Adipocyte (in vitro differentiated cells): ENCODE results near the gene CST3.
A peak's percentile ranks its signal among the peaks of the same experiment; 100 is the strongest.

Experiments used
- DNase-seq: peaks from one replicate; pipeline ENCODE4 v3.0.0-alpha.2; 2015; ENCODE audit warnings: low read depth
- H3K27me3 ChIP-seq: replicated peaks from 2 replicates; pipeline ENCODE4 v1.7.0; 2013; ENCODE audit warnings: mild to moderate bottlenecking, low read length, moderate library complexity; ENCODE audit not compliant: control insufficient read depth, insufficient read depth
- H3K36me3 ChIP-seq: 2 replicates; pipeline ENCODE4 v1.7.0; 2013; ENCODE audit warnings: low read length, mild to moderate bottlenecking, moderate library complexity; ENCODE audit not compliant: control insufficient read depth, insufficient read depth, severe bottlenecking
- H3K4me1 ChIP-seq: 2 replicates; pipeline ENCODE4 v1.7.0; 2013; ENCODE audit warnings: mild to moderate bottlenecking, low read length, moderate library complexity; ENCODE audit not compliant: control insufficient read depth, insufficient read depth
- H3K4me3 ChIP-seq: 2 replicates; pipeline ENCODE4 v1.7.0; 2013; ENCODE audit warnings: mild to moderate bottlenecking, low read length, moderate library complexity
- H3K9ac ChIP-seq: 2 replicates; pipeline ENCODE4 v1.7.0; 2013; ENCODE audit warnings: mild to moderate bottlenecking, low read length, moderate library complexity
- H3K9me3 ChIP-seq: 2 replicates; pipeline ENCODE4 v1.7.0; 2013; ENCODE audit warnings: mild to moderate bottlenecking, low read length, moderate library complexity; ENCODE audit not compliant: control insufficient read depth

The CST3 gene

DNA sequence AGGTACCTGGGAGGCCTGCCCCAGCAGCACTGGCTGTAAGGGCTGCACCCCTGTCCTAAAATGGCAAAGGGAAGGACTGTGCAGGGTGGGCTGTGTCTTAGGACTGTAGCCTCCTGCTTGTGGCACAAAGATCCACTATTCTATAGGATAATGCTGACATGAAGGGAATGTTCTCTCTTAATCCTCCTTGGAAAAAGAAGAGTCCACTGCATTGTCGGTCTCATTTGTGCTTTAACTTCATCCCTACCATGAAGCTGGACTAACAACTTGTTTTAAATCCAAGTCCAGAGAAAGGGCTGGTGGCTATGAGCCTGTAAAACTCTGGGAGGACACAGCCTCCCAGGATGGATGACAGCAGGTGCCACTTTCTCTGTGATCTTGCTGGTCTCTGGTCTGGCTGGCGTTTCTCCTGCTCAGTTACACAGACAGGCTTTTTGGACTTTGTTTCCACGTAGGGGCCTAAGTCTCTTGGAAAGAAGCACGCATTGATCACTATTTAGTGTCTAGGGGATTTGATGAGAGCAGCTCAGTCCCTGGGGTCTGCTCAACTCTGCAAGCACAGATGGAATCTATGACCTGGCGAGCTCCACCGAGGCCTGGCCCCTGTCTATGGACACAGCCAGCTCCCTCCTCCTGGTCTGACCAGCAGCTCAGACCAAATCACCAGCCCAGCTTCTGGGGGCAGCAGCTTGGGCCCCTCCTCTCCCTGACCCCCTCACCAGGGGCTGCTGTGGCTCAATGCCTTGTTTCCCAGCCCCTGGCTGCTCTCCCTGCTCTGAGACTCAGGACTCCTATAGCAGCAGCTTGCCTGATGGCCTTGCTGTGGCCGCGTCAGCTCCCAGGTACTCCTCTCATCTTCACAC is 4.8 kb downstream of the CST3 start:
- Histone ChIP-seq H3K9ac (no peak overlapping the region), H3K4me3 (no peak overlapping the region), H3K27me3 (no peaks in the 10 kb centered on the region), H3K36me3 (peaks cover 34% of the 10 kb centered on the region), H3K4me1 (peaks cover 43% of the 10 kb centered on the region), H3K9me3 (no peaks in the 10 kb centered on the region)
- DNase-seq: no peak

DNA sequence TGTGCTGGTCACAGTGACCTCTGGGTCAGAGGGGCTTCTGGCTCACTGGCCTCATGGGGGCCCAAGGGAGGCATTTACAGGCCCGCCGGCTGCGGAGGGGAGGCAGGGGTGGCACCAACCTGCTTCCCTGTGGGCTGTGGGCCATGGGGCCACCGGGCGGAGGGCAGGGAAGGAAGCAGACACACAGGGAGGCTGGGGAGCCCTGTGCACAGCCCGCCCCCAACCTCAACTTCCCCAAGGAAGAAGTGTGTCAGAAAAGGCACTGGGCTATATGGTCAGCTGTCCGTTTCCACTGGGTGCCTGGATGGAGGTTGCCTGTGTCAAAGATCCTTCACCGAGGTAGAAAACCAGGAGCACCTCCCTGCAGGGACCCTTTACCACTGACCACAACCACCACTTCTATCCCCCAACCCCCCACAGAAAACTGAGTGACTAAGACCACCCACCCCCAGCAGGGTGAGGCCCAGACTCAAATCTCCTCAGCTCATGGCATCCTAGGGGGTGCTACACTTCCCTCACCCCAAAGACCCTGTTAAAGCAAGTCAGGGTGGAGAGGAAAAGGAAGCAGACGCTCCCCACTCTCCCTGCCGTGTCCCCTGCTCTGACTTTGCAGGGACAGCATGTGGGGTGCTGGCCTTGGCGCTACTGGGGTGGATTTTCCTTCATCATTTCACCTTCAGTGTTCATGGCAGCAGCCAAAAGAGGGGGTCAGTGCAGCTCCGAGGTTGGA is 5.6 kb downstream of the CST3 start:
- Histone ChIP-seq H3K36me3 (peaks cover 34% of the 10 kb centered on the region), H3K4me1 (peaks cover 43% of the 10 kb centered on the region), H3K9me3 (peaks cover 2% of the 10 kb centered on the region), H3K9ac (no peak overlapping the region), H3K27me3 (no peaks in the 10 kb centered on the region), H3K4me3 (no peak overlapping the region)
- no peak for DNase-seq

DNA sequence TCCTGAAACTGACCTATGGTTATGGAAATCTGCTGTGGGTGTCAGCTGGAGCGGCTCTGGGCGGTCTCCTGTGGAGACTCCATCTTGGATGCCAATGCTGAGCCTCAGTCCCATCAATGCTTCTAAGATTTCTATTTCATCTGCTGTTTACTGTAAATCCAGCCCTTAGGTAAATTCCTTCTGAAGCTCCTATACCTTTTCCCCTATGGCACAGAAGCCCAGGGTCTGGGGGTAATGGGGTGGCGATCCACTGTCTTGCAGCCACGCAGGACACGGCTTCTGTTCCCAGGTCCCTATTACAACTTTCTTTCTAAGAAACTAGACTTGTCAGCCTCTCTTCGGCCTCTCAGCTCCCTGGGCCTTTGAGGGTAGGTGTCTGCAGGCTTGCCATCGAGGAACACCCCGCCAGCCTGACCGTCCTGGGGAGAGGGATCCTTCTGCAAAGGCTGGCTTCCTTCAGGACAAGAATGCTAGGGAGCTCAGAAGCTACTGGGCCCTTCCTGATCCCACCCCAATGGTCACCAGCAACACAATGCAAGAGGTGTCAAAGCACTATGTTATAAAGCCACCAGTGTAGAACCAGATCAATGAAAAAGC is 6.4 kb downstream of the CST3 start:
- H3K27me3 ChIP-seq: no peaks in the 10 kb centered on the region
- DNase-seq: no peak
- H3K9ac ChIP-seq: no peak overlapping the region
- peaks cover 5% of the 10 kb centered on the region for H3K9me3 ChIP-seq
- peaks cover 34% of the 10 kb centered on the region for H3K36me3 ChIP-seq
- H3K4me1 ChIP-seq: peaks cover 40% of the 10 kb centered on the region
- H3K4me3 ChIP-seq: no peak overlapping the region

DNA sequence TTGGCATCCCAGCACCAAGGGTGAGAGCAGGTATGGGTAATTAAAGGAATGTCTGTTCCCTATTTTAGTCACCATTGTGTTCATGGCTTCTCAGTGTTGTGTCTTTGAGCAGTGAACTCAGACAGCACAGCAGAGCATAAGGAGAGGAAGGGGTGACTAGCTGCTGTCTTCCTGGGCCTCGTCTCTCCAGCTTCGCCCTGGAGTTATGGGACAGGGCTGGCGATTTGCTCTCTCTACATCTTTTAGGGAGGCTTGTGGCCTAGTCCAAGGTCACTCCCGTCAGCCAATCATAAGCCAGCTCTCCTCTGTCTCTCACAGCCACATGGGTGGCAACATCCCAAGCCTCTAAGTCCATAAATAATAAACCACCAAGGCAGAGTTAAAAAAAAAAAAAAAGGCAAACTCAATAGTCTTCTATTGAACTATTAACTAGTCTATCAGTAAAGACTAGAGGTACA is 7.3 kb downstream of the CST3 start:
- no peaks in the 10 kb centered on the region for H3K27me3 ChIP-seq
- H3K9me3 ChIP-seq: peaks cover 5% of the 10 kb centered on the region
- no peak for DNase-seq
- H3K36me3 ChIP-seq: peaks cover 34% of the 10 kb centered on the region
- H3K4me3 ChIP-seq: no peak overlapping the region
- H3K9ac ChIP-seq: no peak overlapping the region
- peaks cover 35% of the 10 kb centered on the region for H3K4me1 ChIP-seq

DNA sequence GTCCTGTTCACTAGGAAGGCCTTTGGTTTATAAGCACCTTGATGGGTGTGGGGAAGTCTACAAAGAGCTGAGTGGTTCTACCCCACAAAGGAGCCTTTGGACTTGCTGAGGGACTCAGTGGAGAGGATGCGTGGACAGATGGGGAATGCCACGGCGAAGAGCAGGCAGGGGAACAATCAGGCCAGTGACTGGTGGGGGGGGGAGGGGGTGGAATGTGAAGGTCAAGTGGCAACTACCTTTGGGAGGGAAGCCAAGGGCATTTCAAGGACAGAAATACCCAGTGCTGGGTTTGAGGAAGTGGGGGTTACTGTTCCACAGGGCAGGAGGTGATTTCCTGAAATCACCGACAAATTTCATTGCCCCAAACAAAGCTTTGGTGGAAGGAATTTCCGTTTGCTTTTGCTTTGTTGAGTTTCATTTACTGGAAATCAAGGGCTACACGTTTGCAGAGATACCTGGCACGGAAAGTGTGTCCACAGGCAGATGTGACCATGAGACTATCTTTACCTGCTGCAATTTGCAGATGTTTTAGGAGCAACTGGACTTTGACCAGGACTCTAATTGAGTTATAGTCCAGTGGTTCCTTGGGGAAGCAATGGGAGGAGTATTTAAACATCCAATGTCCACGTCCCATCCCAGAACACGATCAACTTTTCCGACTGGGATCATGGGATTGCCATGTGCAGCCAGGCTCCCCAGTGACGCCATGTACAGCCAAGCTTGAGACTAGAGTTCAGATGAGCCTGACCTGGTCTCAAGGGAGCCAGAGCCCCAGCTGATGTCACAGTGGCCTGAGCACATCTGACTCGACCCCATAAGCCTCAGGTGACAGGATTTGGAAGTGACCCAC is 8.0 kb downstream of the CST3 start:
- no peaks in the 10 kb centered on the region for H3K27me3 ChIP-seq
- peaks cover 5% of the 10 kb centered on the region for H3K9me3 ChIP-seq
- peaks cover 30% of the 10 kb centered on the region for H3K36me3 ChIP-seq
- H3K4me3 ChIP-seq: no peak overlapping the region
- peaks cover 32% of the 10 kb centered on the region for H3K4me1 ChIP-seq
- H3K9ac ChIP-seq: no peak overlapping the region
- DNase-seq: no peak

DNA sequence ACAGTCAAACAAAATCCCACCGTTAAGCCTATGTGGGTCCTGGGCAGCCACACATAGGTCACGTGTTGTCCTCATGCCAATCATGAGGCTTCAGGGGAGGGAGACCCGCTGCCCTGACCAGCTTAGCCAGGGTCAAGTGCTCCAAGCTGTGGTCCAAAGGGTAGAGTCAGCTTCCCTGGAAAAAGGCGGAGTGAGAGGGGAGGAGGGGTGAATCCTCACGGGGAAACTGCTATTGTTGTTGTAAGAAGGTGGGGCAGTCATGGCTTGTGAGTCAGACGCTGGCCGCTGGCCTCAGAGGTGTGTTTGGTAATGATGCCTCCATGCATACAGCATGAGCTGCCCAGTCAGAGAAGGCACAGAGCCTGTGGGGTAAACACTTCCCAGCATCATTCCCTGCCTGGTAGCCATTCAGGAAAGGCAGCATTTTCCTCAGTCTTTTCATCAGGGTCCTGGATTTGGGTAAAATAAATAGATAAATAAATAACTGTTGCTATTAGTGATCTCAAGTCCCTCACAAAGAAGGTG is 8.7 kb downstream of the CST3 start:
- peaks cover 23% of the 10 kb centered on the region for H3K36me3 ChIP-seq
- H3K9me3 ChIP-seq: peaks cover 5% of the 10 kb centered on the region
- H3K4me1 ChIP-seq: peaks cover 32% of the 10 kb centered on the region
- H3K27me3 ChIP-seq: no peaks in the 10 kb centered on the region
- H3K4me3 ChIP-seq: no peak overlapping the region
- no peak for DNase-seq
- no peak overlapping the region for H3K9ac ChIP-seq

DNA sequence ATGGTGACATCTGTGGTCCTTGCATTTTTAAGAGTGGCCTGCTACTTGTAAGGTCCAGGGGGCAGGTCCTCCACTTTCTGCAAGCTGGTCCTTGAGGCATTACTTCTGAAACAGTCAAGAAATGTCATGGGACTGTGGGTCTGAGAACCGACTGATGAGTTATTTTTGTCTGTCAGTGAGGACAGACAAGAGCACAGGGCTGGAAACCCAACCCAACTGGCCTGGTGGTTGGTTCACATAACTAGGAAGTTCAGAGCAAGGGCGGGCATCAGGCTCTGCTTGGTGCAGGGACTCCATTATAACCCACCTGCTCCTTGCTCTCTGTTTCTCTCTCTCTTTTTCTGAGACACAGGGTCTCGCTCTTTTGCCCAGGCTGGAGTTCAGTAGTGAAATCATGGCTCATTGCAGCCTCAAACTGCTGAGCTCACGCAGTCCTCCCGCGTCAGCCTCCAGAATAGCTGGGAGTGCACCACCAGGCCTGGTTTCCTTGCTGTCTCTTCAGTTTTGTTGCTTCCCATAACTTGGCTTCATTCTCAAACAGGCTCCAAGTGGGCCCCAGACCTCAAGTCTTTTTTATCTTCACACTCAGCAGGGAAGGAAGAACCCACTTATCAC is 9.2 kb downstream of the CST3 start:
- no peak overlapping the region for H3K9ac ChIP-seq

DNA sequence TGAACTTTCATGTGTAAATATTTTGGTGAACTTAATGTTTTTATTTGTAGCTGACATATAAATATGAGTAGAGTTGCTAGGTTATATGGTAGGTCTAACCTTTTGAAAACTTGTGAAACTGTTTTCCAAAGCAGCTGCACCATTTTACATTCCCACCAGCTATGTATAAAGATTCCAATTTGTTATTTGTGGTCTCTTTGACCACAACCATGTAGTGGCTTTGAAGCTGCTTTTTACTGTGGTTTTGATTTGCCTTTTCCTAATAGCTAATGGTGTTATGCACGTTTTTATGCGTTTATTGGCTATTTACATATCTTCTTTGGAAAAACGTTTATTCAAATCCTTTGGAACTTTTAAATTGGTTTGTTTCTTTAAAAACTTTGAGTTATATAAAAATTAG is 10.3 kb downstream of the CST3 start:
- no peak for DNase-seq
- no peak overlapping the region for H3K4me3 ChIP-seq
- no peak overlapping the region for H3K9ac ChIP-seq

More for the DNA sequence above, 9.2 kb downstream of the CST3 start:
- H3K4me1 ChIP-seq: peaks cover 38% of the 10 kb centered on the region
- no peaks in the 10 kb centered on the region for H3K27me3 ChIP-seq
- H3K4me3 ChIP-seq: no peak overlapping the region
- no peak for DNase-seq
- H3K36me3 ChIP-seq: peaks cover 17% of the 10 kb centered on the region
- H3K9me3 ChIP-seq: peaks cover 5% of the 10 kb centered on the region

DNA sequence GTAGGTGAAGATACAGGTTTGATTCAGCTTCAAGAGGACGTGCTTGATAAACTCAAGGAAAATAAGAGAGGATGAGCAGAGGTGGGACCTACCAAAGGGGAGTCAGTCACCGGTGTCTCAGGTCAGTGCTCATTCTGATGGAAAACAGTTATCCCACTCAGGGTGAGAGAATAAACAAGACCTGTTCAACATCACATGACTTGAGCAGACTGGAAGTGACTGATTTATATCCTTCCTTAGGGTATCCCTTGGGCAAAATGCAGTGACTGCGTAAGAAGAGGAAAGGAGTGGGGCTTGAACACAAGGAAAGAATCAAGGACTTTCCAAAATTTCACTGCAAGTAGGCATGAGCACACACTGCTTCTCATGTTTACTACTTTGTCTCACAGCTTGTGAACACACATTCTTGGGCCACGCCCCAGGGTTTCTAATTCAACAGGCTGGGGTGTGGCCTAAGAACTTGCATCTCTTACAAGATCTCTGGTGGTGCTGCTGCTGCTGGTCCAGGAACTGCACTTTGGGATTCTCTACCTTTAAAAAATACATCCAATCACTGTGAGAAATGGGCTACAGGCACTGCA is 11.6 kb downstream of the CST3 start:
- Histone ChIP-seq H3K9me3 (peaks cover 5% of the 10 kb centered on the region), H3K4me3 (no peak overlapping the region), H3K36me3 (no peaks in the 10 kb centered on the region), H3K4me1 (peaks cover 50% of the 10 kb centered on the region), H3K27me3 (no peaks in the 10 kb centered on the region), H3K9ac (peak overlapping the region; percentile 1)
- peak; percentile 72 for DNase-seq

More for the DNA sequence above, 10.3 kb downstream of the CST3 start:
- peaks cover 5% of the 10 kb centered on the region for H3K9me3 ChIP-seq
- H3K36me3 ChIP-seq: peaks cover 7% of the 10 kb centered on the region
- no peaks in the 10 kb centered on the region for H3K27me3 ChIP-seq
- H3K4me1 ChIP-seq: peaks cover 43% of the 10 kb centered on the region
